WI38 (cell line): ENCODE measurements around the gene CMYA5.

Experiments
- H3K4me3 ChIP-seq: 2 replicates; pipeline ENCODE4 v1.5.1; 2011; ENCODE audit warnings: low read depth, mild to moderate bottlenecking, control low read depth, low read length
- TF ChIP-seq, protein P1 (sequence below): IDR thresholded peaks from 2 replicates; pipeline ENCODE4 v1.5.1; 2012; ENCODE audit warnings: low read depth, mild to moderate bottlenecking, control low read depth, low read length

CMYA5 gene

GRCh38 chr5:79750611-79751510, 61.2 kb downstream of the CMYA5 start:
- no peak overlapping the region for H3K4me3 ChIP-seq
- TF ChIP-seq, protein P1, sequence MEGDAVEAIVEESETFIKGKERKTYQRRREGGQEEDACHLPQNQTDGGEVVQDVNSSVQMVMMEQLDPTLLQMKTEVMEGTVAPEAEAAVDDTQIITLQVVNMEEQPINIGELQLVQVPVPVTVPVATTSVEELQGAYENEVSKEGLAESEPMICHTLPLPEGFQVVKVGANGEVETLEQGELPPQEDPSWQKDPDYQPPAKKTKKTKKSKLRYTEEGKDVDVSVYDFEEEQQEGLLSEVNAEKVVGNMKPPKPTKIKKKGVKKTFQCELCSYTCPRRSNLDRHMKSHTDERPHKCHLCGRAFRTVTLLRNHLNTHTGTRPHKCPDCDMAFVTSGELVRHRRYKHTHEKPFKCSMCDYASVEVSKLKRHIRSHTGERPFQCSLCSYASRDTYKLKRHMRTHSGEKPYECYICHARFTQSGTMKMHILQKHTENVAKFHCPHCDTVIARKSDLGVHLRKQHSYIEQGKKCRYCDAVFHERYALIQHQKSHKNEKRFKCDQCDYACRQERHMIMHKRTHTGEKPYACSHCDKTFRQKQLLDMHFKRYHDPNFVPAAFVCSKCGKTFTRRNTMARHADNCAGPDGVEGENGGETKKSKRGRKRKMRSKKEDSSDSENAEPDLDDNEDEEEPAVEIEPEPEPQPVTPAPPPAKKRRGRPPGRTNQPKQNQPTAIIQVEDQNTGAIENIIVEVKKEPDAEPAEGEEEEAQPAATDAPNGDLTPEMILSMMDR: no peak

GRCh38 chr5:79753092-79753491, 63.5 kb downstream of the CMYA5 start:
- TF ChIP-seq, protein P1: no peak
- no peak overlapping the region for H3K4me3 ChIP-seq

GRCh38 chr5:79753877-79754645, 64.4 kb downstream of the CMYA5 start:
- no peak overlapping the region for H3K4me3 ChIP-seq
- TF ChIP-seq, protein P1: no peak

DNA sequence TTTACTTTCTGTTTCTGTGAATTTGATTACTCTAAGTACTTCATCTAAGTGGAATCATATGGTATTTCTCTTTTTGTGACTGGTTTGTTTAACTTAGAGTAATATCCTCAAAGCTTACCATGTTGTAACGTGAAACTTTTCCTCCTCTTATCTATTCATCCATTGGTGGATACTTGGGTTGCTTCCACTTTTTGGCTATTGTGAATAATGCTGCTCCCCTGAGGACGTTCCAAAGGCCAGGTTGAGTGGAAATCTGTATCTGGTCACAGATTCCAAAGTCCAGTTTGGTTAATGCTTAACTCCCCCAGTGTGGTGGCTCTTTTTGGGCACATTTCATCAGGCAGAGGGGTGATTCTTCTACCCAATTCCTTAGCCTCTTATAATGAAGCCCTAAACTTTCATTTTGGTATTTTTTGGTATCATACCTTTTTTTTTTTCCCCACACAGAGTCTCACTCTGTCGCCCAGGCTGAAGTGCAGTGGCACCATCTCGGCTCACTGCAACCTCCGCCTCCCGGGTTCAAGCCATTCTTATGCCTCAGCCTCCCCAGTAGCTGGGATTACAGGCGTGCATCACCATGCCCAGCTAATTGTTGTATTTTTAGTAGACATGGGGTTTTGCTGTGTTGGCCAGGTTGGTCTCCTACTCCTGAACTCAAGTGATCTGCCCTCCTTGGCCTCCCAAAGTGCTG, 65.4 kb downstream of the CMYA5 start:
- TF ChIP-seq, protein P1: no peak
- H3K4me3 ChIP-seq: no peak overlapping the region

GRCh38 chr5:79756076-79756475, 66.4 kb downstream of the CMYA5 start:
- TF ChIP-seq, protein P1: no peak
- no peak overlapping the region for H3K4me3 ChIP-seq

- TF ChIP-seq, protein P1: no peak
- no peak overlapping the region for H3K4me3 ChIP-seq
These were observed 69.8 kb downstream of the CMYA5 start for GRCh38 chr5:79759436-79759835.
